Stimulated activated CD8-positive, alpha-beta memory T cell treated with anti-CD3 and anti-CD28 coated beads, Interleukin-12 subunit alpha, Interleukin-12 subunit beta, amount 100 ng/mL, for 4 hours (primary cell): ENCODE results near the gene ARHGAP45.
"Not testable (repeated sequence)": the region's sequence is repeated elsewhere in the genome, so short reads cannot be mapped to it uniquely, and the experiment has no call there.

Experiments used
- DNase-seq: peaks from one replicate; pipeline ENCODE4 v3.0.0-alpha.2; 2020; ENCODE audit warnings: low read depth

The ARHGAP45 gene

DNA sequence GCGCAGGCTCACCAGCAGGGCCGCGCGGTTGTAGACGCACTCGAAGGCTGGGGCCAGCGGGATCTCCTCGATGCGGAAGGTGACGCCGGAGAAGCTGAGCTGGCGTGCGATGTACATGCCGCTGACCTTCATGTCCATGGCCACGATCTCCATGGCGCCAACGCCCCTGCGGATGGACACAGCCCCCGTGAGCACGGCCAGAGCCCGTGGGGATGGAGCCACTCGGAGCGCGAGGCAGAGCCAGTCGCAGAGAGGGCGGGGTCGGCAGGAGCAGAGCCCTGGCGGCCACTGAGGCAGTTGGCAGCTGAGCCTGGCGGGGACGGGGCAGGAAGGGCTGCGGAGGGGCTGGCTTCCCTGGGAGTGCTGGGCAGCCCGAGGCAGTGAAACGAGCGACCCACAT is 52.0 kb downstream of the ARHGAP45 start:
- DNase-seq = no peak

DNA sequence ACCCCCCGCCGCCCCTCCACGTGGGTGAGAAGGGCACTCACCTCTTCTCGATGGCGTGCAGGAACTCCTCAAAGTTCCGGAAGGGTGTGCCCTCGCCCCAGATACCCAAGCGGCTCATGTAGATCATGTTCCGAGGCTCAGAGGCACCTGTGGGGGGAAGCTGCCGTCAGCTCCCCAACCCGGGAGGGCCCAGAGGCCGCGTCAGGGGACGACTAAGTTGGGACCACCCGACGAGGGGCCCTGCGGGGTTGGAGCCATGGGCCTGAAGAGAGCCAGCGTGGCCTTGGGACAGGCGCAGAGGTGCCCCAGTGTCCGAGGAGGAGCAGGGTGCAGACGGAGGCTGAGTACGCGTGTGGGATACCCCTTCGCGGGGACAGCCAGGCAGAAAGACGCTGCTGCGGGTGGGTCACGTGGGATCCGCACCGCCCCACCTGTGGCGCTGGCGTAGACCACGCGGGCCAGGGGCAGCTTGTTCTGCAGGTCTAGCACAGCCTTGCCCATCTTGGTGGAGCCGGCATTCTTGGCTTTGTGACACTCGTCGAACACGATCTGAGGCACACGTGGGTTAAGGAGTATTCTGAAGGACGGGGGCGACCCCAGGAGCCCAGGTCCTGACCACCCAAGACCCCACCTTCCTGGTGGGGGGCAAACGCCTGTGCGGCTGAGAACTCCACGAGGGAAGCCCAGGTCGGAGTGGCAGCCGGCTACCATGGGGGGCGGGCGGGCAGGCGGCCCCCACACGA is 52.7 kb downstream of the ARHGAP45 start:
- no peak for DNase-seq

- no peak for DNase-seq
These were observed 54.4 kb downstream of the ARHGAP45 start for GRCh38 chr19:1121395-1121794.

GRCh38 chr19:1122021-1122971 is 55.3 kb downstream of the ARHGAP45 start:
- DNase-seq = no peak

- no peak for DNase-seq
These were observed 56.0 kb downstream of the ARHGAP45 start for GRCh38 chr19:1122972-1123363.

- DNase-seq = no peak
These were observed 56.4 kb downstream of the ARHGAP45 start for GRCh38 chr19:1123381-1123780.

DNA sequence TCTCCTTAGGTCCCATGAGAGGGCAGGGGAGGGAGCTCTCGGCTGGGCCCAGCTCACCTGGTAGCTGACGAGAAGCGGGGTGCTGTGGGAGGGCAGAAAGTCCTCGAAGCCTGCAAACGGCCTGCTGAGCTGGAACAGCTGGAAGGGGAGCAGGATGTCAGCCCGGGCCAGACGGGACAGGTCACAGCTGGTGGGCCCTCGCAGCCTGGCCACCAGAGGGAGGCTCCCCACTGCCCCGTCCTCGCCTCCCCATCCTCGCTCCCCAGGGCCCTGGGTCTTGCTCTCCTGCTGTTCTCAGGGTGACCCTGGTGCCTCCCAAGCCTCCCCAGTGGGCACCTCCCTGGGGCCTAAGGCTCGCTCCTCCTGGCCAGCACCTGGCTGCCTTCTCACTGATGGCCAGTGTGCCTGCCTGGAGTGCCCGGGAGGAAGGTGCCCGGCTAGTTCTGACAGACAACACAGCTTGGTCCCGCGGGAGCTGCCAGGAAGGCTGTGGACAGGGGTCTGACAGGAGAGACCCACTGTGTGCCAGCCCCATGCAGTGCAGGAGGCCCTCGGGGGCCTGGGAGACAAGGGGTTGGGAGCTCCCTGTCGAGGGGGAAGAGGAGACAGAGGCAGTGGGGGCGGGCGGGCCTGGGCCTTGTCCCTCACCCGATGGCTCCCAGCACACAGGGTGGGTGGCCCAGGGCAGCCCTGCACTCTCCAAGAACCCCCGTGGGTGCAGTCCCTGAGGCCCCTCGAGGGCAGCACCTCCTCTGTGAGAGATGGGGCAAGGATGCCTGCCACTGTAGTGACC is 57.1 kb downstream of the ARHGAP45 start:
- no peak for DNase-seq

GRCh38 chr19:1125601-1126467 is 58.9 kb downstream of the ARHGAP45 start:
- no peak for DNase-seq

DNA sequence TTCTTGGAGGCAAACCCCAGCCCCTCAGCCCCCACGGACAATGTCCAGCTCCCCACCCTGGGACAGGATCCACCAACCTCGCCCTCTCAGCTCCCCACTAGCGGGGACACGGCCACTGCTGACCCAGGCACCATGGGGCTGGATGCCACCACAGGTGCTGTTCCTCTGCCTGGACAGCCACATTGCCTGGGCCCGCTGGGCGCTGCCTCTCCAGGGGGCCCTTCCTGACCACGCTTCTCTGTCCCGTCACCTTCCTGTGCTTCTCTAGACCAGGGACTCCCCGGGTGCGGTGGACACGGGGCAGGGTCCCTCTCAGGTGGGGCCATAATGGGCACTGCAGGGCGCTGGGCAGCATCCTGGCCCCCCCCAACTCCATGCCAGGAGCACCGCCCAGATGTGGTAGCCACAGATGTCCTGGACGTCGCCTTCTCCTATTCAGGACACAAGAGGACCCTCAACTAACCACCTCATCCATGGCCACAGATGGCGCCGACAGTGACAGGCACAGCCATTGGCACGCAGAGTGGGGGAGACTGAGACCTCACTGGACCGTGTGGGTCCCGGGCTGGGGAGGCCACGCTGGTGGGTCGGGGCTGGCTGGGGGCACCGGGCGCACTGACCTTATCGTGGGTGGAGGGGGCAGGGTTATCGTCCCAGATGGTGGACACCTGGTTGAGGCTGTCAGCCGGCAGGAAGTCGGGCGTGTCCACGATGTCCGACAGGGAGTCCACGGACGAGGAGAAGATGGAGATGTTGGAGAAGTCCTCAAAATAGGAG is 60.2 kb downstream of the ARHGAP45 start:
- no peak for DNase-seq

DNA sequence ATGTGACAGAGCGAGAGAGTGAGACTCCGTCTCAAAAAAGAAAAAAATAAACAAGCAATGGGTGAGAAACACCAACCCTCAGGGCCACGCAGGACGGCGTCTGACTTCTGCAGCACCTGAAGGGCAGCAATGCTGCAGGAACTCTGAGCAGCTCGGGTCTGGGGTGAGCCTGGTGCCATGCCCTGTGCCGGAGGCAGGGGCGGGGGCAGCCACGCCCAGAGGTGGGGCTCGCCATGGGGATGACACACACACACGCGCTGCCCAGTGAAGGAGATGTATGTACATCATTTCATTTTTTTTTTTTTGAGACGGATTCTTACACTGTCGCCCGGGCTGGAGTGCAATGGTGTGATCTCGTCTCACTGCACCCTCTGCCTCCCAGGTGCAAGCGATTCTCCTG is 61.1 kb downstream of the ARHGAP45 start:
- DNase-seq = no peak

GRCh38 chr19:1129084-1129483 is 62.1 kb downstream of the ARHGAP45 start:
- DNase-seq = not testable (repeated sequence)

GRCh38 chr19:1129535-1129934 is 62.6 kb downstream of the ARHGAP45 start:
- DNase-seq = no peak

- DNase-seq = no peak
These were observed 64.1 kb downstream of the ARHGAP45 start for GRCh38 chr19:1130771-1131717.

GRCh38 chr19:1131718-1132551 is 65.0 kb downstream of the ARHGAP45 start:
- peak; percentile 86 for DNase-seq

DNA sequence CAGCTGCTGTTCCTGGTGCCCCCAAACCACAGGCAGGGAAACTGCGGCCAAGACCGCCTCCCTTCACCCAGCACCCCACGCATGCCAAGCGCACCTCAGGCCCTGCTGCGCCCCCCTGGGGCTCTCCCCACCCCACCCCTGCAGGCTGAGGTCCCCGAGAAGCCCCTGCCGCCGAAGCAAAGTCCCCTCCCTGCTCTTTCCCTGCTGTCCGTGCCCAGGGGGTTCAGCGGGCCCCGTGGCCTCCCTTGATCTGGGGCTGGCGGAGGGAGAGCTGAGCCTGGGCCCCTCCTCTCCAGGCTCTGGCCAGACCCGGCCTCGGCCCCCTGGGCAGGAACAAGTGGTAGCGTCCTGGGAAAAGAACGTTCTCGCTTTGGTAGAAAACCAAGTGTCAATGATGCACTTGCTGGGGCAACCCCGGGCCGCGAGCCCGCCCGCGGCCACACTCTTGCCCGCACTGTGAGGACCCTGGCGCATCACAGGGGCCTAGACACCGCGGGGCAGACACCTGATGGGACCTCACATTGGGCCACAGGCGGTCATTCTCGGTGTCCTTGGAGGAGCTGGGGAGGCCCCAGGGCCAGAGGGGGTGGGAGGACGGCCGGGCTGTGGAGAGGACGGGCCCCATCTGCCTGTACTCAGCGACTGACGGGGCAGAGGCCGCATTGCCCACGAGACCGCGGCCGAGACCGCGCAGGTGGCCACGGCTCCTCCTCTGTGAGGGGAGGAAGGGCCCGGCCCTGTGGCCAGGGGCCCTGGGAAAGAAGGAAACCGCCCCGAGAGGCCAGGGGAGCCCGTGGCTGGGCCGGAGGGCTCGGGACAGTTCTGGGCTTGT is 65.8 kb downstream of the ARHGAP45 start:
- DNase-seq = peak; percentile 27

- peak; percentile 69 for DNase-seq
These were observed 66.5 kb downstream of the ARHGAP45 start for GRCh38 chr19:1133471-1133929.

DNA sequence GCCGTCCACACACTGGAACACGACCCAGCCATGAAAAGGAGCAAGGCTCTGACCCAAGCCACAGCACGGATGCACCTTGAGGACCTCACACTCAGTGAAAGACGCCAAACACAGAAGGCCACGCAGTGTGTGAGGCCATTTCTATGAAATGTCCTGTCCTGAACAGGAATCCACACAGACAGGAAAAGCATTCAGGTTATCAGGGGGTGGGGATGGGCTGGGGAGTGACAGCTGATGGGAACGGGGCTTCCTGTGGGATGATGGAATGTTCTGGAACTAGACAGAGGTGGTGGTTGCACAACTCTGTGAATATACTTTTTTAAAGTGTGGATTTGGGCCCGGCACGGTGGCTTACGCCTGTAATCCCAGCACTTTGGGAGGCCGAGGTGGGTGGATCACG is 67.5 kb downstream of the ARHGAP45 start:
- DNase-seq = no peak
